Caco-2 (cell line): ENCODE results near the gene GALNT17. TPM values are rescaled to one million over a fixed set of nuclear protein-coding genes. Genes with fewer than 3 reads are reported as not detected.

Source experiments
- BruUV-seq: library from RNA; stranded (reverse); fragments of 400-500 nt; replicated peaks from 2 replicates; lab custom pipeline; 2021; lab: Mats Ljungman, UMichigan
- CTCF ChIA-PET: fragments of 300-600 bp; sonication (Branson Sonifier 250); formaldehyde crosslinking; loops from one replicate; lab custom pipeline; 2022; ENCODE audit warnings: antibody characterized with exemption; lab: Charles Lee
- POLR2A ChIA-PET: fragments of 300-600 bp; sonication (Branson Sonifier 250); formaldehyde crosslinking; loops from one replicate; lab custom pipeline; 2022; ENCODE audit warnings: antibody characterized with exemption; lab: Charles Lee
- DNase-seq, 2 experiments: peaks; one replicate each; pipeline versions ENCODE4 v3.0.0 to v3.0.0-alpha.2; 2020 to 2022
- H3K27me3 ChIP-seq: replicated peaks from 2 replicates; pipeline ENCODE4 v1.6.0; 2011; ENCODE audit warnings: low read length; ENCODE audit not compliant: control insufficient read depth, insufficient read depth
- H3K36me3 ChIP-seq: 2 replicates; pipeline ENCODE4 v1.5.1; 2011; ENCODE audit warnings: low read length; ENCODE audit not compliant: control insufficient read depth, insufficient read depth
- H3K4me1 ChIP-seq: fragments of 250-450 bp; sonication (Bioruptor Pico); 2 replicates; pipeline ENCODE4 v1.5.1; 2020; ENCODE audit warnings: mild to moderate bottlenecking
- H3K4me3 ChIP-seq: 2 replicates; pipeline ENCODE4 v1.5.1; 2011; ENCODE audit warnings: low read depth, mild to moderate bottlenecking, control low read depth, low read length
- H3K9me3 ChIP-seq: fragments of 250-450 bp; sonication (Bioruptor Pico); 2 replicates; pipeline ENCODE4 v1.5.1; 2020; ENCODE audit warnings: mild to moderate bottlenecking, moderate library complexity
- H3K27ac Mint-ChIP-seq: one replicate; pipeline ENCODE4 v1.8.0; 2022; ENCODE audit warnings: mixed read lengths; ENCODE audit not compliant: unreplicated experiment
- H3K27me3 Mint-ChIP-seq: one replicate; pipeline ENCODE4 v1.8.0; 2022; ENCODE audit warnings: mixed read lengths; ENCODE audit not compliant: insufficient read depth, unreplicated experiment
- H3K36me3 Mint-ChIP-seq: one replicate; pipeline ENCODE4 v1.8.0; 2022; ENCODE audit warnings: mild to moderate bottlenecking, mixed read lengths; ENCODE audit not compliant: insufficient read depth, unreplicated experiment
- H3K4me1 Mint-ChIP-seq: one replicate; pipeline ENCODE4 v1.8.0; 2022; ENCODE audit warnings: low read depth, mixed read lengths; ENCODE audit not compliant: unreplicated experiment
- H3K4me3 Mint-ChIP-seq: one replicate; pipeline ENCODE4 v1.8.0; 2022; ENCODE audit warnings: mild to moderate bottlenecking, moderate library complexity, mixed read lengths; ENCODE audit not compliant: unreplicated experiment
- H3K9me3 Mint-ChIP-seq: one replicate; pipeline ENCODE4 v1.8.0; 2022; ENCODE audit warnings: mixed read lengths; ENCODE audit not compliant: unreplicated experiment
- intact Hi-C: fragments of 100-400 bp; cut with micrococcal nuclease; formaldehyde crosslinking; loops from one replicate; pipeline ENCODE4 v1.10.0; 2022; ENCODE audit not compliant: unreplicated experiment
- total RNA-seq: library from RNA; stranded (reverse); gene quantifications from 2 replicates; pipeline ENCODE4 v1.2.3, GENCODE V29; 2022
- TF ChIP-seq, protein P1 (sequence below), 2 experiments: fragments of 200-600 bp in 1 of 2; IDR thresholded peaks; 1 replicate in 1 of 2; 2 replicates in 1 of 2; pipeline versions ENCODE4 v1.5.1 to v1.8.0; 2011 to 2022; ENCODE audit warnings: antibody characterized with exemption in 1 of 2, control low read depth in 1 of 2, inconsistent platforms in 1 of 2, low read depth in 1 of 2, low read length in 1 of 2, mild to moderate bottlenecking in 1 of 2, moderate library complexity in 1 of 2; ENCODE audit not compliant: insufficient read depth in 1 of 2, severe bottlenecking in 1 of 2, unreplicated experiment in 1 of 2

Gene GALNT17
- total RNA-seq, 1 experiment from 2014 or later: not detected

DNA sequence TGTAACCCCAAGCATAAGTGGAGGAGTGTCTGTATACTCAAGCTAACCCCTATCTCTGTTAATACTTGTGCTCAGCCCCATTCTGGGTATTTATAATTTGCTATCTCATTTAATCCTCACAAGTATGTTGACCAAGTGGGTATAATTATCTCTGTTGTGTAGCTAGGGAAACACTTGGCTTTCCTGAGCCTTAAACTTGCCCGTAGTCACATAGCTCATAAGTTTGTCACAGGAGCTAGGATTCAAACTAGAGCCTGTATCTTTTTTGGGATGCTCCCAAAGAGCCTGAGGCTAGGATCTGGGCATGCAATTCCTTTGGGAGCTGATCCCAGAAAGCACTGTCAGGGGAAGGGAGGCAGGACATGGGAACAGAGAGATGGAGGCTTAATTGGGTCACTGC lies 377.4 kb downstream of the GALNT17 start:
- H3K4me3 ChIP-seq: no peak overlapping the region
- H3K36me3 Mint-ChIP-seq: no peaks in the 10 kb centered on the region
- DNase-seq: no peak
- no peaks in the 10 kb centered on the region for H3K36me3 ChIP-seq
- TF ChIP-seq, protein P1, sequence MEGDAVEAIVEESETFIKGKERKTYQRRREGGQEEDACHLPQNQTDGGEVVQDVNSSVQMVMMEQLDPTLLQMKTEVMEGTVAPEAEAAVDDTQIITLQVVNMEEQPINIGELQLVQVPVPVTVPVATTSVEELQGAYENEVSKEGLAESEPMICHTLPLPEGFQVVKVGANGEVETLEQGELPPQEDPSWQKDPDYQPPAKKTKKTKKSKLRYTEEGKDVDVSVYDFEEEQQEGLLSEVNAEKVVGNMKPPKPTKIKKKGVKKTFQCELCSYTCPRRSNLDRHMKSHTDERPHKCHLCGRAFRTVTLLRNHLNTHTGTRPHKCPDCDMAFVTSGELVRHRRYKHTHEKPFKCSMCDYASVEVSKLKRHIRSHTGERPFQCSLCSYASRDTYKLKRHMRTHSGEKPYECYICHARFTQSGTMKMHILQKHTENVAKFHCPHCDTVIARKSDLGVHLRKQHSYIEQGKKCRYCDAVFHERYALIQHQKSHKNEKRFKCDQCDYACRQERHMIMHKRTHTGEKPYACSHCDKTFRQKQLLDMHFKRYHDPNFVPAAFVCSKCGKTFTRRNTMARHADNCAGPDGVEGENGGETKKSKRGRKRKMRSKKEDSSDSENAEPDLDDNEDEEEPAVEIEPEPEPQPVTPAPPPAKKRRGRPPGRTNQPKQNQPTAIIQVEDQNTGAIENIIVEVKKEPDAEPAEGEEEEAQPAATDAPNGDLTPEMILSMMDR (IDR thresholded peaks at IDR 0.05; ENCODE audit: insufficient read depth in 1 of 2, low read depth in 1 of 2, low read length in 1 of 2, severe bottlenecking in 1 of 2, unreplicated experiment in 1 of 2): no peak
- H3K4me3 Mint-ChIP-seq: no peak overlapping the region
- no peaks in the 10 kb centered on the region for H3K9me3 ChIP-seq
- no peaks in the 10 kb centered on the region for H3K4me1 ChIP-seq
- CTCF ChIA-PET: no interaction called here
- peaks cover 17% of the 10 kb centered on the region for H3K9me3 Mint-ChIP-seq
- H3K27me3 ChIP-seq: no peaks in the 10 kb centered on the region
- no peaks in the 10 kb centered on the region for H3K27me3 Mint-ChIP-seq
- H3K27ac Mint-ChIP-seq: no peak overlapping the region
- intact Hi-C loops: no loop called here
- H3K4me1 Mint-ChIP-seq: no peaks in the 10 kb centered on the region
- POLR2A ChIA-PET: no interaction called here
- no TSS peak for BruUV-seq

DNA sequence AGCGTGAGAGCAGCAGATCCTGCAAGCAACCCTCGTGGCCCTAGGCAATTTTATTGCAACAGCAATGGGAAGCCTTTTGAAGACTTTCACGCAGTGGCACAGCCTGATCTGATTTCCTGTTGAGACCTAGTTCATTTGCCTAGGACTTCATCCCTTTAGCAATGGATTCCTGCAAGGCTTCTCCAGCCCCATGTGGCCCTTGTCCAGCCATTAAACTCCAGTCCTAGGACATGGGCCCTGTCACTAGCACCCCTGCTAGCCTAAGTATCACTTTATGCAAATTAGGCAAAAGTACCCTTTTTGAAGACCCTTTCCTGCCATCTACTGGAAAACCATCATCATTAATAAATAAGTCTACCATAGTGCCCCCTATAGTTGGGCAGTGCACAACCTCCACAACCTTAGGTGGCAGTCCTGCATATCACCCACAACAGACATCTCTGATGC lies 379.4 kb downstream of the GALNT17 start:
- H3K36me3 ChIP-seq: no peaks in the 10 kb centered on the region
- no peaks in the 10 kb centered on the region for H3K4me1 ChIP-seq
- Mint-ChIP-seq H3K27me3 (no peaks in the 10 kb centered on the region), H3K4me1 (no peaks in the 10 kb centered on the region), H3K9me3 (peaks cover 24% of the 10 kb centered on the region), H3K4me3 (no peak overlapping the region), H3K27ac (no peak overlapping the region), H3K36me3 (no peaks in the 10 kb centered on the region)
- intact Hi-C loops: no loop called here
- BruUV-seq: no TSS peak
- no peaks in the 10 kb centered on the region for H3K27me3 ChIP-seq
- H3K4me3 ChIP-seq: no peak overlapping the region
- TF ChIP-seq, protein P1 (IDR thresholded peaks at IDR 0.05; ENCODE audit: insufficient read depth in 1 of 2, low read depth in 1 of 2, low read length in 1 of 2, severe bottlenecking in 1 of 2, unreplicated experiment in 1 of 2): no peak
- no peak for DNase-seq
- H3K9me3 ChIP-seq: no peaks in the 10 kb centered on the region
- POLR2A ChIA-PET: no interaction called here
- CTCF ChIA-PET: no interaction called here

DNA sequence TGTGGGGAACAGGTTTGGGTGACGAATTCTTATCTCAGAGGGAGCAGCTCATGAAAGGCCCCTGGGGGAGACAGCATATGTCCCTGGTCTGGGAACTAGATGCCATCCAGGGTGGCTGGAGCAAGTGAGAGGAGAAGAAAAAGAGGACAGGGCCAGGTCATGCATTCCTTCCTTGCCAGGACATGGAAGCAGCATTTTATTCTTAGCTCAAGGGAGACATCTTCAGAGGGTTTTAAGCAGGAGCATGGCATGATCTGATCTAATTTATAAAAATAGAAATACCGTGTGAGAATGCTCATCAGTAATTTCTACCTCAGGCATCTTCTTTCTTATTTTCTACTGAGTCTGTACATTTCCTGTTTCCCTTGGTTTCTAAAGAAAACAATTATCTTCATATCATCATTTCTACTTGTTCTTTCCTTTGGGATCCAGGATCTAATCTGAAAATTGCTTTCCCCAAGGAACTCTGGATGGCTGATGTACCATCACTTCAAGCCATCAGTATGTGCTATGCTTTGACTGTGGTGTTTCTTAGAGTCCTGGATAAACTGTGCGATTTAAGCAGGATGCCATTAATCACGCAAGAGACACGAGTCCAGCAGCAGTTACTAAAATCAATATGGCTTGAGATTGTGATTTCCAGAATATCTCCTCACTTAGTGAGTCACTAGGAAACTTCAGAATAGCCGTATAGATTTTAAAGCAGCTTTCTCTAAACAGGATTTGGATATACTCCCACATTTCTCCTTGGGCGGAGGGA lies 386.2 kb downstream of the GALNT17 start:
- ChIA-PET CTCF (no interaction called here), POLR2A (no interaction called here)
- intact Hi-C loops: no loop called here
- peaks cover 3% of the 10 kb centered on the region; the same call in 1 of the 2 replicates for H3K9me3 ChIP-seq
- H3K4me1 ChIP-seq: no peaks in the 10 kb centered on the region
- Mint-ChIP-seq H3K4me3 (no peak overlapping the region), H3K27ac (no peak overlapping the region), H3K36me3 (no peaks in the 10 kb centered on the region), H3K9me3 (peaks cover 84% of the 10 kb centered on the region), H3K27me3 (no peaks in the 10 kb centered on the region), H3K4me1 (no peaks in the 10 kb centered on the region)
- H3K27me3 ChIP-seq: no peaks in the 10 kb centered on the region
- DNase-seq: no peak
- H3K4me3 ChIP-seq: no peak overlapping the region
- TF ChIP-seq, protein P1 (IDR thresholded peaks at IDR 0.05; ENCODE audit: insufficient read depth in 1 of 2, low read depth in 1 of 2, low read length in 1 of 2, severe bottlenecking in 1 of 2, unreplicated experiment in 1 of 2): no peak
- no peaks in the 10 kb centered on the region for H3K36me3 ChIP-seq
- BruUV-seq: no TSS peak
